Chondrocyte (in vitro differentiated cells): Measurements from ENCODE around the gene KLHL26. TPM values are rescaled to one million over a fixed set of nuclear protein-coding genes. Genes with fewer than 3 reads are reported as not detected.

Experiments
- DNase-seq: peaks from one replicate; pipeline ENCODE4 v3.0.0; 2021; ENCODE audit warnings: mixed read lengths, low spot score
- H3K27ac Mint-ChIP-seq: one replicate; pipeline ENCODE4 v1.8.0; 2021; ENCODE audit warnings: mild to moderate bottlenecking, moderate library complexity, mixed read lengths; ENCODE audit not compliant: unreplicated experiment
- H3K27me3 Mint-ChIP-seq: 2 replicates; pipeline ENCODE4 v1.8.0; 2021; ENCODE audit warnings: low read depth, mixed read lengths
- H3K36me3 Mint-ChIP-seq: 2 replicates; pipeline ENCODE4 v1.8.0; 2021; ENCODE audit warnings: low read depth, mixed read lengths
- H3K4me1 Mint-ChIP-seq: 2 replicates; pipeline ENCODE4 v1.8.0; 2021; ENCODE audit warnings: low read depth, mild to moderate bottlenecking, mixed read lengths
- H3K4me3 Mint-ChIP-seq: one replicate; pipeline ENCODE4 v1.8.0; 2021; ENCODE audit warnings: mild to moderate bottlenecking, moderate library complexity, mixed read lengths; ENCODE audit not compliant: unreplicated experiment
- H3K9me3 Mint-ChIP-seq: 2 replicates; pipeline ENCODE4 v1.8.0; 2021; ENCODE audit warnings: low read depth, mixed read lengths
- CTCF ChIP-seq: fragments of 200-600 bp; sonication (generic); IDR thresholded peaks from 2 replicates; pipeline ENCODE4 v1.5.0; 2021; ENCODE audit warnings: antibody characterized with exemption, mild to moderate bottlenecking, moderate library complexity
- total RNA-seq: library from RNA; stranded (reverse); gene quantifications from 3 replicates; pipeline ENCODE4 v1.2.1, GENCODE V29; 2021

The KLHL26 gene
- total RNA-seq, 1 donor from 2014 or later = 9.8 TPM

- Mint-ChIP-seq H3K9me3 (no peaks in the 10 kb centered on the region), H3K27me3 (peaks cover 40% of the 10 kb centered on the region), H3K27ac (no peak overlapping the region), H3K4me3 (peak overlapping the region; percentile 57), H3K4me1 (peaks cover 17% of the 10 kb centered on the region), H3K36me3 (peaks cover 2% of the 10 kb centered on the region)
- DNase-seq = no peak
- no peak for TF ChIP-seq CTCF
Measured at GRCh38 chr19:18613589-18614234, 23.1 kb upstream of the KLHL26 start.

GRCh38 chr19:18616023-18616422, 20.8 kb upstream of the KLHL26 start:
- Mint-ChIP-seq H3K4me3 (no peak overlapping the region), H3K36me3 (peaks cover under 1% of the 10 kb centered on the region), H3K4me1 (peaks cover 15% of the 10 kb centered on the region), H3K27me3 (peaks cover 24% of the 10 kb centered on the region), H3K9me3 (no peaks in the 10 kb centered on the region), H3K27ac (no peak overlapping the region)
- no peak for DNase-seq
- TF ChIP-seq CTCF = no peak

GRCh38 chr19:18617562-18617961, 19.3 kb upstream of the KLHL26 start:
- DNase-seq = no peak
- peaks cover 13% of the 10 kb centered on the region for H3K27me3 Mint-ChIP-seq

GRCh38 chr19:18618236-18618635, 18.6 kb upstream of the KLHL26 start:
- H3K4me3 Mint-ChIP-seq = no peak overlapping the region
- H3K9me3 Mint-ChIP-seq = no peaks in the 10 kb centered on the region
- no peaks in the 10 kb centered on the region for H3K36me3 Mint-ChIP-seq
- no peak overlapping the region for H3K27ac Mint-ChIP-seq
- peaks cover 3% of the 10 kb centered on the region for H3K4me1 Mint-ChIP-seq
- peaks cover 12% of the 10 kb centered on the region for H3K27me3 Mint-ChIP-seq
- DNase-seq = no peak
- no peak for TF ChIP-seq CTCF

More at GRCh38 chr19:18617562-18617961, 19.3 kb upstream of the KLHL26 start:
- TF ChIP-seq CTCF = no peak
- H3K36me3 Mint-ChIP-seq = no peaks in the 10 kb centered on the region
- no peak overlapping the region for H3K4me3 Mint-ChIP-seq
- peaks cover 5% of the 10 kb centered on the region for H3K4me1 Mint-ChIP-seq
- H3K27ac Mint-ChIP-seq = no peak overlapping the region
- H3K9me3 Mint-ChIP-seq = no peaks in the 10 kb centered on the region

- TF ChIP-seq CTCF = no peak
- no peak overlapping the region for H3K4me3 Mint-ChIP-seq
- H3K4me1 Mint-ChIP-seq = no peaks in the 10 kb centered on the region
- H3K27me3 Mint-ChIP-seq = no peaks in the 10 kb centered on the region
- no peaks in the 10 kb centered on the region for H3K36me3 Mint-ChIP-seq
- H3K27ac Mint-ChIP-seq = no peak overlapping the region
- no peak for DNase-seq
- H3K9me3 Mint-ChIP-seq = no peaks in the 10 kb centered on the region
Measured at GRCh38 chr19:18620311-18620710, 16.5 kb upstream of the KLHL26 start.
